ENCODE results near the gene POU5F1.

DNA sequence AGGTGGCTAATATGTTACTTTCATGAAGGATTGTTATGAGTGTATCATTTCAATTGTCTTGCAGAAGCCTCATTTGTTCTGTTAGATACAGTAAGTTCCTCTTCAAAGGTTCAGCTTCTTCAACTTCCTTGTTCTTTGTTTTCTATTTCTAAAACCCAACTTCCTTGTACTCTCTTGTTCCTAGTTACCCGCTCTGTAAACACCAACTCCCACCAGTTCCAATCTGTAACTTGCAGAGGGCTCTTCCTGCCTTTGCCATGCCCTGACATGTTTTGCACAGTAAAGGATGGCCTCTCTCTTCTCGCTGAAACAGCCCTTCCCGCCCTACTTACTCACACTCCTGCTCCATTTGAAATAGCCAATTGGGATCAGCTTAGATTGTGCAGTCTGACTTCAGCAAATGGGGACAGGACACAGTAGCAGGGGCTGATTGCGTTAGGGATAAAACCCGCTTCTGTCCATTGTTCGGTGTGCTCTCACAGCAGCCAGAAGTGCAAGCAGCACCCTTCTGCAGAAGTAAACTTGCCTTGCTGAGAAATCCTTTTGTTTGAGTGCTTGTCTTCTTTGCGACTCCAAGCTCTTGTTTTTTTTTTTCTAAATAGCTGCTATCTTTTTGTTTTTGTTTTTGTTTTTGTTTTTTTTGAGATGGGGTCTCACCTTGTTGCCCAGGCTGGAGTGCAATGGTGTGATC, 45.9 kb upstream of the POU5F1 start:
- TF ChIP-seq POLR2A (IDR thresholded peaks at IDR 0.05; ENCODE audit: low read depth, low read length) (no peak), TAF1 (IDR thresholded peaks at IDR 0.05; ENCODE audit: borderline replicate concordance, low read depth, low read length) (no peak), POLR2AphosphoS5 (IDR thresholded peaks at IDR 0.05; ENCODE audit: low read depth, low read length) (no peak)
